Measurements from ENCODE around the gene ARSG.

DNA sequence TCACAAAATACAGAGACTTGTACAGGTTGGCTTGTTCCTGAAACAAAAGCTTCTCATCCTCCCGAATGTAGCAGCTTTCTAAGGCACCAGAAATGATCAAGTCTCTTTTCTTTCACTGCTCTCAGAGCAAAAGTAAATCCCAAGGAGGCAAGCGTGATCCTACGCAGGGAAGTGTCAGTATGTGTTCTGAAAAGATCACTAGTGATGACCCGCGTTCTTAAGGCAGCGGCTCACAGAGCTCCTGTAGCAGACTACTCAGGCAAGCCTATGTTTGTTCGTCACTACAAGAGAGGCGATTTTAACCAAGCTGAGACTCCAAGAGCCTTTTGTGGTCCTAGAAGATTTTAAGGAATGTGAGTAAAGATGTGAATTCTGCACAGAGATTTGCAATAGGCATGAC is 131.5 kb downstream of the ARSG start:
- TF ChIP-seq TAF1 (IDR thresholded peaks at IDR 0.05; ENCODE audit: low read depth) (no peak), CTCF (IDR thresholded peaks at IDR 0.05; ENCODE audit: poor library complexity, severe bottlenecking) (no peak), EZH2 (IDR thresholded peaks at IDR 0.05; ENCODE audit: borderline replicate concordance, insufficient read depth, low read length, poor library complexity, severe bottlenecking) (no peak), POLR2AphosphoS5 (IDR thresholded peaks at IDR 0.05) (no peak), MXI1 (conservative IDR thresholded peaks at IDR 0.05; ENCODE audit: poor library complexity, severe bottlenecking) (no peak), EP300 (conservative IDR thresholded peaks at IDR 0.05; ENCODE audit: poor library complexity, severe bottlenecking) (no peak), SMC3 (conservative IDR thresholded peaks at IDR 0.05; ENCODE audit: poor library complexity) (no peak)
- TF ChIP-seq, protein P1, sequence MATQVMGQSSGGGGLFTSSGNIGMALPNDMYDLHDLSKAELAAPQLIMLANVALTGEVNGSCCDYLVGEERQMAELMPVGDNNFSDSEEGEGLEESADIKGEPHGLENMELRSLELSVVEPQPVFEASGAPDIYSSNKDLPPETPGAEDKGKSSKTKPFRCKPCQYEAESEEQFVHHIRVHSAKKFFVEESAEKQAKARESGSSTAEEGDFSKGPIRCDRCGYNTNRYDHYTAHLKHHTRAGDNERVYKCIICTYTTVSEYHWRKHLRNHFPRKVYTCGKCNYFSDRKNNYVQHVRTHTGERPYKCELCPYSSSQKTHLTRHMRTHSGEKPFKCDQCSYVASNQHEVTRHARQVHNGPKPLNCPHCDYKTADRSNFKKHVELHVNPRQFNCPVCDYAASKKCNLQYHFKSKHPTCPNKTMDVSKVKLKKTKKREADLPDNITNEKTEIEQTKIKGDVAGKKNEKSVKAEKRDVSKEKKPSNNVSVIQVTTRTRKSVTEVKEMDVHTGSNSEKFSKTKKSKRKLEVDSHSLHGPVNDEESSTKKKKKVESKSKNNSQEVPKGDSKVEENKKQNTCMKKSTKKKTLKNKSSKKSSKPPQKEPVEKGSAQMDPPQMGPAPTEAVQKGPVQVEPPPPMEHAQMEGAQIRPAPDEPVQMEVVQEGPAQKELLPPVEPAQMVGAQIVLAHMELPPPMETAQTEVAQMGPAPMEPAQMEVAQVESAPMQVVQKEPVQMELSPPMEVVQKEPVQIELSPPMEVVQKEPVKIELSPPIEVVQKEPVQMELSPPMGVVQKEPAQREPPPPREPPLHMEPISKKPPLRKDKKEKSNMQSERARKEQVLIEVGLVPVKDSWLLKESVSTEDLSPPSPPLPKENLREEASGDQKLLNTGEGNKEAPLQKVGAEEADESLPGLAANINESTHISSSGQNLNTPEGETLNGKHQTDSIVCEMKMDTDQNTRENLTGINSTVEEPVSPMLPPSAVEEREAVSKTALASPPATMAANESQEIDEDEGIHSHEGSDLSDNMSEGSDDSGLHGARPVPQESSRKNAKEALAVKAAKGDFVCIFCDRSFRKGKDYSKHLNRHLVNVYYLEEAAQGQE (IDR thresholded peaks at IDR 0.05; ENCODE audit: borderline replicate concordance), result no peak
